ENCODE data around the gene SAMD8.
A peak's percentile ranks its signal among the peaks of the same experiment; 100 is the strongest.

Gene SAMD8

DNA sequence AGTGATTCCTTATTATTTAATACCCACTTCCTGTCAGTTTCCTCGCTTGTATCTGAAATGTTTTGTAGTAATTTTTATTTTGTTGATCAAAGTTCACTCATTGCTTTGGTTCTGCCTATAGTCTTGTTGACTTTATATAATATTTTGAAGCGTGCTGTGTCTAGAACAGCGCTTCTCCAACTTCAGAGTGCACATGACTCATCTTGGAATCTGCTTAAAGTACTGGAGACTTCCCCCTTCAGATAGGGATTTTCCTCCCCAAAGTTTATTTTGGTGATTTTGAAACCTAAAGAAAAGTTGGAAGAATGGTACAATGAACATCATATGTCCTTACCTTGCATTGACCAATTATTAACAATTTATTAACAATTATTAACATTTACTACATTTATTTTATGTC lies 118.5 kb downstream of the SAMD8 start:
- DNase-seq: no peak

DNA sequence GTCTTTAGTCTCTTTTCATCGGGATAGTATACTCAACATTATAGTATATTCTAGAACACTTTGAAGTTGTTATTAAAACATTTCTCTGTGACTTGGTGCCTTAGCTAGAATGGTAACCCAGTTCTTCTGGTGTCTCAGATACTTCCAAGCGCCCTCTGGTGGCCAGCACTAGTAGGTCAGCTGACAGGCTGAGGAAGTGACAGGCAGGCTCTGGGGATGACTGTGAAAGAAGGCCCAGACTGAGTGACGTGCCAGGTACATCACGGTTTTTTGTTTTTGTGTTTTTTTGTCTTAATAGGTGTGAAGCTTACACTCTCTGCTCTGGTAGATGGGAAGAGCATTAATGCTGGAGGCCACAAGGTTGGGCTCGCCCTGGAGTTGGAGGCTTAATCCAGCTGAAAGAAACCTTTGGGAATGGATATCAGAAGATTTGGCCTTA lies 119.2 kb downstream of the SAMD8 start:
- peak; percentile 79 to 95 (median 86) for DNase-seq
